Mesothelial cell of epicardium (in vitro differentiated cells): Measurements from ENCODE around the gene FGD4. TPM values are rescaled to one million over a fixed set of nuclear protein-coding genes. Genes with fewer than 3 reads are reported as not detected.

Source experiments
- DNase-seq, 2 experiments: peaks; one replicate each; pipeline ENCODE4 v3.0.0; 2021; ENCODE audit warnings: low spot score in 2 of 2; ENCODE audit not compliant: unreplicated experiment in 2 of 2
- H3K27ac Mint-ChIP-seq: 2 replicates; pipeline ENCODE4 v1.8.0; 2021; ENCODE audit warnings: mixed read lengths
- H3K27me3 Mint-ChIP-seq: 2 replicates; pipeline ENCODE4 v1.8.0; 2021; ENCODE audit warnings: low read depth, mixed read lengths
- H3K36me3 Mint-ChIP-seq: 2 replicates; pipeline ENCODE4 v1.8.0; 2021; ENCODE audit warnings: mixed read lengths
- H3K4me1 Mint-ChIP-seq: 2 replicates; pipeline ENCODE4 v1.8.0; 2021; ENCODE audit warnings: mixed read lengths
- H3K4me3 Mint-ChIP-seq: 2 replicates; pipeline ENCODE4 v1.8.0; 2021; ENCODE audit warnings: mild to moderate bottlenecking, moderate library complexity, mixed read lengths
- H3K9me3 Mint-ChIP-seq: 2 replicates; pipeline ENCODE4 v1.8.0; 2021; ENCODE audit warnings: mixed read lengths
- CTCF ChIP-seq: fragments of 200-600 bp; sonication (generic); IDR thresholded peaks from one replicate; pipeline ENCODE4 v1.5.0; 2021; ENCODE audit warnings: antibody characterized with exemption; ENCODE audit not compliant: unreplicated experiment
- total RNA-seq: library from RNA; stranded (reverse); gene quantifications from 3 replicates; pipeline ENCODE4 v1.2.1, GENCODE V29; 2021

The FGD4 gene
- total RNA-seq, 1 donor from 2014 or later, result 13.4 TPM

- H3K4me1 Mint-ChIP-seq, result peaks cover 48% of the 10 kb centered on the region
- peak overlapping the region; percentile 49 for H3K27ac Mint-ChIP-seq
- no peak overlapping the region for H3K4me3 Mint-ChIP-seq
- no peaks in the 10 kb centered on the region for H3K27me3 Mint-ChIP-seq
- TF ChIP-seq CTCF, result no peak
- no peaks in the 10 kb centered on the region for H3K9me3 Mint-ChIP-seq
- no peak for DNase-seq
- H3K36me3 Mint-ChIP-seq, result no peaks in the 10 kb centered on the region
Measured at GRCh38 chr12:32454866-32455265, 55.5 kb downstream of the FGD4 start.

- Mint-ChIP-seq H3K27me3 (no peaks in the 10 kb centered on the region), H3K4me1 (peaks cover 44% of the 10 kb centered on the region), H3K36me3 (no peaks in the 10 kb centered on the region), H3K4me3 (peak overlapping the region; percentile 49), H3K9me3 (no peaks in the 10 kb centered on the region), H3K27ac (peak overlapping the region; percentile 79)
- peak; percentile 68 for TF ChIP-seq CTCF
- DNase-seq, result no peak
Measured at GRCh38 chr12:32455607-32456071, 56.3 kb downstream of the FGD4 start.

GRCh38 chr12:32457251-32458025 is 58.1 kb downstream of the FGD4 start:
- no peak overlapping the region for H3K27ac Mint-ChIP-seq
- H3K36me3 Mint-ChIP-seq, result no peaks in the 10 kb centered on the region
- peaks cover 33% of the 10 kb centered on the region for H3K4me1 Mint-ChIP-seq
- DNase-seq, result no peak
- no peaks in the 10 kb centered on the region for H3K9me3 Mint-ChIP-seq
- no peak for TF ChIP-seq CTCF
- H3K27me3 Mint-ChIP-seq, result no peaks in the 10 kb centered on the region
- H3K4me3 Mint-ChIP-seq, result no peak overlapping the region

- no peak for TF ChIP-seq CTCF
- H3K4me1 Mint-ChIP-seq, result peaks cover 23% of the 10 kb centered on the region
- H3K9me3 Mint-ChIP-seq, result no peaks in the 10 kb centered on the region
- no peak overlapping the region for H3K4me3 Mint-ChIP-seq
- DNase-seq, result no peak
- H3K27me3 Mint-ChIP-seq, result no peaks in the 10 kb centered on the region
- peaks cover 4% of the 10 kb centered on the region for H3K36me3 Mint-ChIP-seq
- no peak overlapping the region for H3K27ac Mint-ChIP-seq
Measured at GRCh38 chr12:32460638-32461037, 61.3 kb downstream of the FGD4 start.

- Mint-ChIP-seq H3K4me3 (no peak overlapping the region), H3K27me3 (no peaks in the 10 kb centered on the region), H3K9me3 (no peaks in the 10 kb centered on the region), H3K36me3 (peaks cover 4% of the 10 kb centered on the region), H3K27ac (no peak overlapping the region), H3K4me1 (peaks cover 9% of the 10 kb centered on the region)
- DNase-seq, result no peak
- no peak for TF ChIP-seq CTCF
Measured at GRCh38 chr12:32462908-32463307, 63.5 kb downstream of the FGD4 start.
